ENCODE measurements around the gene CARMIL1. TPM values are rescaled to one million over a fixed set of nuclear protein-coding genes. Genes with fewer than 3 reads are reported as not detected.
A peak's percentile ranks its signal among the peaks of the same experiment; 100 is the strongest.
"Not testable (repeated sequence)": the region's sequence is repeated elsewhere in the genome, so short reads cannot be mapped to it uniquely, and the experiment has no call there.

Gene CARMIL1
- polyA plus RNA-seq, 4 donors: 97.2 to 123 (median 113) TPM

DNA sequence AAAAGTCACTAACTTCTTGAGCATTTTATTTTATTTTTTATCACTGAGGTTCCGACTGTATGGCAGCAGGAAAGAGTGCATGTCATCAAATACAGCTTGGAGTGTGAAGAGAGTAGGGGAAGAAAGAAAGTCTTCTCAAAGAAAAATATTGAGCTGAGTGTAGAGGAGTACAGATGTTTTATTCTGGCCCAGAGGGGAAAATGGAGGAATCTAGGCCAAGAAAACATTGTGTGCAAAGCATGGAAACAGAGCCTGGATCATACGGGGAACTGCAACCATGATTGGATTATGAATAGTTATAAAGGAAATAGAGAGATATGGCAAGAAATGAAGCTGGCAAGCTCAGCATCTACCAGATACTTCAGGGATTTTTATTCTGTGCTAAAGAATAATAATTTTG, 268.6 kb downstream of the CARMIL1 start:
- DNase-seq (ENCODE audit: low read depth in 4 of 4, low spot score in 3 of 4): no peak

DNA sequence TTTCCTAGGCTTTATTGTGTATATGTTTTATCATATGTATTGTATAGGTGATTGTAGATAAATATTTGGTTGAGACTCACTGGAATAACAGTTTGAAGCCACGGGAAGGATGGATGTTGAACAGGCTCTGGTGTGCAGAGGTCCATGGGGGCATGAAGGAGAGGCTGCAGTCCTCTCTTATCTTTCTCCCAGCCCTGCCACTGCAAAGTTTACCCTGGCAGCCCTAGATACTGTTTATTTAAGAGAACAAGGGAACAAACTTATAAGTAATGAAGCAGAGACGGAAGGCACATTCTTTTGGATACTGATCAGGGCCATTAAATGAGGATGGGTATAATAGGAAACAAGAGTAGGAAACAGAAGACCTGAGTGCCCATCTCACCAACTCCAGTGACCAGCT, 269.3 kb downstream of the CARMIL1 start:
- DNase-seq (ENCODE audit: low read depth in 4 of 4, low spot score in 3 of 4): no peak

DNA sequence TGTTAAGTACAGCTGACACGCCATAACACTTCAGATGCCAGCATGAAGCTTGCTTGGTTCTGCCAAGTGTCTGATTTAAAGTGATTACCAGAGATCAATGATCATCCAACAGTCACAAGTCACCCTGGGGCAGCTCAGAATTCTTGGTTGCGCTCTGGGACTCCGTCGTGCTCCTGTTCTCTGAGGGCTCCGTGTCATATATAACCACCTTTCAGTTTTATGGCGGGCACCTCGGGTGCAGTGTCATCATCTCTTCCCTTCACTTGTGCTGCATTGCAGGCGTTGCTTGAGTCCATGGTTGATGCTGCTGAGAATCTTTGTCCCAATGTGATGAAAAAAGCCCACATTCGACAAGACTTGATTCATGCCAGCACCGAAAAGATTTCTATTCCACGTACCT, 271.5 kb downstream of the CARMIL1 start:
- DNase-seq (ENCODE audit: low read depth in 4 of 4, low spot score in 3 of 4): no peak

DNA sequence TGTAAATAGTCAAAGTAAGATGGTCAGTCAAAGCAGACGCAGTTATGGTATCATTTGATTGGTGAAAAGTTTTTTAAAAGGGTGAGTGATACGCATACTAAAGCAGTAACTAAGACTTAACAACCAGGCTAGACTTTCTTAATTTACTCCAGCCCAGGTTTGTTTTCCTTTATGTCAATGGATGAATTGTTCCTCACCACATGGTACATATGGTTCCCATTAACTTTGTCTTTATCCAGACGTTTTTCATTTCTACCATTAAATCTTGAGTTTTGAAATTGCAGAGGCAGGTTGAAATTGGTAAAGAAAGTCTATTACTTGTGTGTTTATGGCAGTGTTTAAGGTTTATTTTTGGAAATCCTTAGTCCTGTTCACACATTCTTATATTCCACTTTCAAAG, 274.3 kb downstream of the CARMIL1 start:
- no peak for DNase-seq (ENCODE audit: low read depth in 4 of 4, low spot score in 3 of 4)

DNA sequence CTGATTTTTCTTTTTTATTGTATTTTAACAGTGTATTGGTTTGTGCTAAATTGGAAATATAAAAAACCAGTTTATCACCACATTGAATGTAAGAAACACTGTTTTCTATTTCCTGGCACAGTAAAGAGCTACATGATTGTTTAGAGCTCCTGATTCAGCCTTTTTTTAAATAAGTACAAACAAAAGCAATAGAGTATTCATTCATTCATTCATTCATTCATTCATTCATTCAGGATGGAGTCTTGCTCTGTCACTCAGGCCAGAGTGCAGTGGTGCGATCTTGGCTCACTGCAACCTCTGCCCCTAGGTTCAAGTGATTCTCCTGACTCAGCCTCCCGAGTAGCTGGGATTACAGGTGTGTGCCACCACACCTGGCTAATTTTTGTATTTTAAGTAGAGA, 276.0 kb downstream of the CARMIL1 start:
- DNase-seq (ENCODE audit: low read depth in 4 of 4, low spot score in 3 of 4): no peak

DNA sequence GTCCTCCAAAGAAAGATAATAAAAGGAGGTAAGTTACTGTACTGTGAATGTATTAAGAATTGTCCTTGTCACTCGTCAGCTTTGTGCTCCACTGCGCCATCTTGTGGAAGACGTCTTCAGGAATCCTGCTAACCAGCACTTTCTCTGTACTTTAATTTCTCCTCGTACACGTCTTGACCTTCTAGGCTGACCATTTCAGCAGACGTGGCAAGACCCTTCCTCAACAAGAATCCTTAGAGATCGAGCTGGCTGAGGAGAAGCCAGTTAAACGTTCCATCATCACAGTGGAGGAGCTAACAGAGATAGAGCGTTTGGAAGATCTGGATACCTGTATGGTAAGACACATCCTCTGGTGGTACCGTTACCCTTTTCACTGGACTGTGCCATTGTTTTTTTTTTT, 277.3 kb downstream of the CARMIL1 start:
- peak; percentile 61 to 69 (median 68) for DNase-seq (ENCODE audit: low read depth in 4 of 4, low spot score in 3 of 4)

DNA sequence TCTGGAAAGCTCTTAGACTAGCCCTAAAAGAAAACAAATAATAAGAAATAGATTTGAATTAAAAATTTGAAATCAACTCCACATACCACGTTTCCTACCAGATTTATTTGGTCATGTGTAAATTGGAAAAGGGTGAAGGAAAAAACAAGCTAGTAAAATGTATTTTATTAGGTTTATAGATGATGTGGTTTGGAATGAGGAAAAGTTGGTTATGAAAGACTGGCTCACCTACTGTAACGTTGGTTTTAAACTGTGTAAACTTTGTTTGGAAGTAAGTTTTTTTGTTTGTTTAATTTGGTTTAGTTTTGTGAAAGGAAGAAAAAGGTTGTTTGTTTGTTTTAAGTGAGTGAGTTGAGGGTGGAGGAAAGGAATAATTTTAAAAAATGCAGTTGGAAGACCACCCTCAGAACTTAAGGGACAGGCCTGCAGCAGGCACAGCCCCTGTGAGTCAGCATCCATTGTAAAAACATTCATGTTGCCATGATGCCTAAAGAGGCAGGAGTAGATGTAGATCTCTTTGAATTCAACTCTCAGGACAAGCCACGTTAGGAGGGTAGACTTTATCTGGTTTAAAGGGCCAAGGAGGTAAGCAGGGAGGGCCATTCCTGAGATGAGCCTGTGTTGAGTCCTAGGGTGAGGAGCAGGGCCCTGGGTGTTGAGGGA, 279.1 kb downstream of the CARMIL1 start:
- no peak for DNase-seq (ENCODE audit: low read depth in 4 of 4, low spot score in 3 of 4)

DNA sequence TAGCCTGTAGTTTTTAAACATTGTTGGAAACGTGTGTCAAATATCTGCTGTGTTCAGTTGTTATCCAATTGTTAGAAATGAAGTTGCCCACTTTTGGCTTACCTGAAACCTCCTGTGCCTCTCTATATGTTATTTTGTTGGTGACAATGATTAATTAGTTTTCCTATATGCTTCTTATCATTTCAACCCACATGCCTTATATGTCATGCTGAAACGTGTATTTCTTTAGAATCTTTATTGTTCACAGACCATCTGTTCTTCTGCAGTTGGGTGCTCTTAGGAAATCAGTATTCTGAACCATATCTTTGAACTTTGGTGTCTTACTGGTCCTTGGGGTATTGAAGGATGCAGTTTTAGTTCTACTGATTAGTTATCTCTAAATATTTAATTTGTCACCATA, 281.7 kb downstream of the CARMIL1 start:
- no peak for DNase-seq (ENCODE audit: low read depth in 4 of 4, low spot score in 3 of 4)

DNA sequence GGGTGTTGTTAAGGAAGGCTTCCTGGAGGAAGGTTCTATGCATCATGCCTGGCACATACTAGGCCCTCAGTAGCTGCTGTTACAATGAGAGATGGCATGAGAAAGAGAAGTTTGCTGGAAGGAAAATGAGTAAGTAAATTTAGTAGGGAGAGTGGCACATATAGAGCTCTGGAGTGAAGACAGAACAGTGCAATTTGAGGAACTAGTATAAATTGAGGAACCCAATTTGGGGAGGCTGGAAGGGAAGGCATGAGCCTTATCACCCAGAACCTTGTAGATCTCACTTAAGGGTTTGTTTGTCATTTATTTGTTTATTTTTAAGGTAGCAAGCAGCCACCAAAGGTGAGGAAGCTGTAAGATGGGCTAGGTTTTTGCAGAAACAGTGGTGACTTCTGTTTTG, 285.8 kb downstream of the CARMIL1 start:
- DNase-seq (ENCODE audit: low read depth in 4 of 4, low spot score in 3 of 4): no peak

DNA sequence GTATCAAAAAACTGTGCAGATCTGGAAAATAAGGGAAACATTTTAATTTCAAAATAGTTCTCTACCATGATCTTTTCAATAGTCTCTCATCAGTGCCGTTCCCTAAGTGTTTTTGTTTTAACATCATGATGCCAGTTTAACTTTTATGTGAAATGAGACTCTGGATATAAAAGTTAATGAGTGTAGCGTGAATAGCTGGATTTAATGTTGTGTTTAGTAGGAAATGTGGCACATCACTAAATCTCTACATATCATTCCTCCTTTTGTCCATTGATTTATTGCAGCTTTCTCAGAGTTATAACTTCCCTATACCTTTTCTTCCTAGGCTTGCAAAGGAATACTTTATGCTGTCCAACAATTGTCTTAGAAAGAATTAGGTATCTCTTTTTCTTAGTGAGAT, 291.4 kb downstream of the CARMIL1 start:
- DNase-seq (ENCODE audit: low read depth in 4 of 4, low spot score in 3 of 4): peak in 1 of 4 donors; percentile 16

DNA sequence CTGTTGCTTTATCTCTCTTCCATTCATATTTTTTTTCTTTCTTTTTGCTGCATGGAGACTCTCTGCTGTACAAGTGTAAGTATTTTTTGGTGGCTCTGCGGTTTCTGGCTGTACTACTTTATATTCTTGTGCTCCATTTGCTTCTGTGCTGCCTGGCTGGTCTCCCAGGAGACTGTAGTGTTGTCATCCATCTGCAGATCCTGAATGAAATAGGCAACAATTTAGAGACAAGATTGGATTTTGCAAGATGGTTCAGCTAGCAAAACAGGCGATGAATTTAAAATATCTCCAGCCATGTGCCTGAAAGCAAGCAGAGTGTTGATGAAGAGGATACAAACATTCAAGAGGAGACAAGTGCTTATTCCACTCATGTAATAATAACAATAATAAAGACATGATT, 297.7 kb downstream of the CARMIL1 start:
- no peak for DNase-seq (ENCODE audit: low read depth in 4 of 4, low spot score in 3 of 4)

DNA sequence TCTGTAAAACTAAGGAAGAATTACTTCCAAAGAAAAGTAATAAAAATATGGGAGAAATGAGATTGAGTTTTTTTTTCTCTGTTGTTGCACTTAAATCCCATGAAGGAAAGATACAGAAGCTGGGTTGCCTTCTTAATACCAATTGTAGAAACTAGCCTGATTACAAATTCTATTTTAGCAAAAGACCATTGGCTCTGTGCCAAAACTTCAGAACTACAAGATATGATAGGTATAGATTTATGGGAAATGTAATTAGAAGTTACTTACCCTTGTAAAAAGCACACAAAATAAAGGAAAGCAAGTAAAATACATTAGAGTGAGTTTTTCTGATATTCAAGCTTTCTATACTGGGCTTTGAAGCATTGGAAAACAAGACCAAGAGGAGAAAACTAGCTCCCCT, 299.4 kb downstream of the CARMIL1 start:
- no peak for DNase-seq (ENCODE audit: low read depth in 4 of 4, low spot score in 3 of 4)

DNA sequence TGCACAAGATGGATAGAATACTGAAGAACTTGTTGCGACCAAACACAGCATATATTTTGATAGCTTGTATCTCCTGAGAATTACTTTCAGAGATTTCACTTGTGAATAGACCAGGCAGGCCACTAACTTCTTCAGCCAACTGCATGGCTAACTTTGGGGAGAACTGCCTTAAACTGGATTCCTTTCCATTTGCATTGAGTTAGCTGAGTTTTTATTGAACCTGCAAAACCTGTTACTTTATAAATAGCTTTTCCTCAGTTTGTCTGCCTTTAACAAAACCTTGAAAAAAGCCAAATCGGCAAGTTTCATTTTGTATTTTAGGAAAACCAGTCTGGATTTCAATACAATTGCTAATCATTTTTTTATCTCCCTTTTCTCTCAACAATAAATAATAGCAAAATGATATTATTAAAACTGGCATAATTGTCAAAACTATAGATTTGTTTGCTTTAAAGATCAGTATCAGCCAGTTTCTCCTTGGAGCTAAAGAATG, 300.3 kb downstream of the CARMIL1 start:
- DNase-seq (ENCODE audit: low read depth in 4 of 4, low spot score in 3 of 4): peak in 1 of 4 donors; percentile 24

DNA sequence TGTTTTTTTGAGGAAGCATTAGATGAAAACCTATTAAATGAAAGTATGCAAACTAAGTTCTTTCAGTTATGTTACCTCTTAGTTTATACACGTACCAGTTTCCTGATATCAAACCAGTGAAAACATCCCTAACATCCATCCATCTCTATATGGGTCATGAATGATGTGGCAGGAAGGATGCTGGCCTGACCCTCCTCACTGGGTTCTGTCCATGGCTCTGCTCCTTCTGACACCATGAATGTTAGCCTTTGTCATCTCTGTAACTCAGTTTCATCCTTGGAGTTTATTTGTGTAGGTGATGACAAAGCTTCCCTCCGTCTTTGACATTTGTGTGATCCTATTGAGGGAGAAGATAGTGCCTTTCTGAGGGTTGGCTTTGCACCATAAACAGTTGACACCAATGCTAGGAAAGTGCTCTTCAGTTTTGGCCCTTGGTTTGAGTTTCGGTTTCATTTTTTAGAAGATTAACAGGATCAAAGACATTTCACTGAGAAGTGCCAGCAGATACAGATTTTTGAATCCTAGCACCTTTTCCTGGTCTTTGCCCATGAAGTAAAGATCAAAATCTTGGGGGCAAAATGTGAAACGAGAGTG, 300.8 kb downstream of the CARMIL1 start:
- no peak for DNase-seq (ENCODE audit: low read depth in 4 of 4, low spot score in 3 of 4)

DNA sequence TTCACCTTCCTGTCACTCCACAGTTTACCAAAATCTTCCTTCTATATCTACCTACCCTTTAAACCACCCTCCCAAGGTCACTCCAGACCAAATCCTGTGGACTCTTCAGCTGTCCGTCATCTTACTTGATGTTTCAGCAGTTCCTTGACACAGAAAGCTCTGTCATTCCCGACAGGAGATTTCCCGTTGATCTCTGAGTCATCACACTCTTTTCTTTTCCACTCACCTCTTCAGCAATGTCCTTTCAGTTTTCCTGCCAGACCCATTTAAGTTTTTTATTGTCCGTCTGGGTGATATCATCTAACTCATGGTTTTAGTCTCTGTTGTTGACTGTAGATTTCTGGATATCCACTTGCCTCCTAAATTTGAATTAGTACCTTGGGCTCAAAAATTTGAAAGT, 302.9 kb downstream of the CARMIL1 start:
- no peak for DNase-seq (ENCODE audit: low read depth in 4 of 4, low spot score in 3 of 4)

DNA sequence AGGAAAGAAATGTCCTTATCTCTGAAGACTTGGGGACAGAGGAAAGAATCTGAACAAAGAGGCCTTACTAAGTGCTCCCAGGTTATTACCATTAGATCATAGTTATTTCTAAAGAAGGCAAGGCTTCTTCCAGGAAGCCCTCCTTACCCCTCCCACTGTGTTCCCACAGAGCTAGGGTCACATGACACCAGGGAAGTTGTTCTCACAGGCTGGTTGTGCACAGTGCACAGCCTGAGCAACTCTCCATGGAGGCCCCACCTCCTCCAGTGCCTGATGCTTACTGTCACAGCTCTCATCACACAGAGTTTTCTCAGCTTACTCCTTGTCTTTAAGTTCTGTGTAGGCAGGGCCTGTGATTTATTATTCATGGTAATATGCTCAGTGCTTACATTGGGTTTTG, 303.9 kb downstream of the CARMIL1 start:
- DNase-seq (ENCODE audit: low read depth in 4 of 4, low spot score in 3 of 4): no peak

DNA sequence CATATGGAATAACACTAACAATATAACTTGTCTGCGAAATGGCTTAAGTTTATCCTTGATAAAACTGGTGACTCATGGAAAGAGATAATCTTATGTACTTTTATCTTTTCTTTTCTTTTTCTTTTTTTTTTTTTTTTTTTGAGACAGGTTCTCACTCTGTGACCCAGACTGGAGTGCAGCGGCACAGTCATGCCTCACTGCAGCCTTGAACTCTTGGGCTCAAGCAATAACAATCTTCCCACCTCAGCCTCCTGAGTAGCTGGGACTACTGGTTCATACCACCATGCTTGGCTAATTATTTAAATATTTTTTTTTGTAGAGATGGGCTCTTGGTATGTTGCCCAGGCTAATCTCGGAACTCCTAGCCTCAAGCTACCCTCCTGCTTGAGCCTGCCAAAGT, 304.7 kb downstream of the CARMIL1 start:
- DNase-seq (ENCODE audit: low read depth in 4 of 4, low spot score in 3 of 4): no peak

DNA sequence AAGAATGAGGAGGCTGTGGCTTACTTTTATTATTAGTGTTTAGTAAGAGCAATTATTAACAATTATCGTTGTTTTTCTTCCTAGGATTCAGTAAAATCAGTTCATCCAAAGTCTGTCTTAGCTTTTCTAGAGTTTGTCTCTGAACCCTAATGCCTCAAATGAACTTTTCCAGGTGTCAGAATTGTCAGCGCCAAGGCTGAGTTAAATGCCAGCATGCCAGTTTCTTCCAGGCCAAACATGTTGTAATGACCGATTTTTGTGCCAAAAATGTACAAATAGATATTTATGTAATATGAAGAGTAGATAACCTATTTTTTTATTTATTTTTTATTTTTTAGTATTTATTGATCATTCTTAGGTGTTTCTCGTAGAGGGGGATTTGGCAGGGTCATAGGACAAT, 306.1 kb downstream of the CARMIL1 start:
- DNase-seq (ENCODE audit: low read depth in 4 of 4, low spot score in 3 of 4): no peak

DNA sequence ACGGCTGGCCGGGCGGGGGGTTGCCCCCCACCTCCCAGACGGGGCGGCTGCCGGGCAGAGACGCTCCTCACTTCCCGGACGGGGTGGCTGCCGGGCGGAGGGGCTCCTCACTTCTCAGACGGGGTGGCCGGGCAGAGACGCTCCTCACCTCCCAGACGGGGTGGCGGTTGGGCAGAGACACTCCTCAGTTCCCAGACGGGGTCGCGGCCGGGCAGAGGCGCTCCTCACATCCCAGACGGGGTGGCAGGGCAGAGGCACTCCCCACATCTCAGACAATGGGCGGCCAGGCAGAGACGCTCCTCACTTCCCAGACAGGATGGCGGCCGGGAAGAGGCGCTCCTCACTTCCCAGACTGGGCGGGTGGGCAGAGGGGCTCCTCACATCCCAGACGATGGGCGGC, 306.9 kb downstream of the CARMIL1 start:
- DNase-seq (ENCODE audit: low read depth in 4 of 4, low spot score in 3 of 4): not testable (repeated sequence)

DNA sequence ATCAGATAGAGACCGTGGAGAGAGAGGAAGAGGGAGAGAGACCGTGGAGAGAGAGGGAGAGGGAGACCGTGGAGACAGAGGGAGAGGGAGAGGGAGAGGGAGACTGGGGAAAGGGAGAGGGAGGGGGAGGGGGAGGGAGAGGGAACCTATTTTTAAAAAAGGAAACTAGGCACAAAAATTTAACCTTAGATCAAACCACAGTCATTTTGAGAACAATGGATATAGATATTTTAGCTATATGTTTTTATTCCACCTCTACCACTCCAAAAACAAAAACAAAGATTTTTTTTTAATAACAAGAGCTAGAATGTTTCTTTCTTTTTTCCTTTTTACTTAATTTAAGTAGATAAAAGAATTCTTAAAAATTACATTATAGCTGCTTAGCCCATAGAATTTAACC, 307.8 kb downstream of the CARMIL1 start:
- DNase-seq (ENCODE audit: low read depth in 4 of 4, low spot score in 3 of 4): no peak

DNA sequence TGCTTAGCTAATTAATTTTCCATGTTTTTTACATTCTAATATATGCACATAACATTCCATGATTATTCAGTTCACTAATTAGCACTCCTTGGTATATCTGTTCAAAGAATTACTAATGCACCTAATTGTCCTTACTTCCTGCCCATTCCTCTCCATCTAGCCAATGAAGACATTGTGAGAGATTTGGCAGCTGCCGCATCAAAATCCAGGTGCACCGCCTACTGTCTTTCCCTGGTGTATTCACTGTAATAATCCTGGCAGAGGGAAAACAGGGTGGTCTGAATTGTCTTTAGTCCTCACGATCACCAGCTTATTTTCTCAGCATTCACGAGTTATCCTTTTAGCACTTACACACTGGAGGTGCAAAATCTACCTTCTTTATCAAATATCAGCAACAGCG, 311.8 kb downstream of the CARMIL1 start:
- DNase-seq (ENCODE audit: low read depth in 4 of 4, low spot score in 3 of 4): no peak

DNA sequence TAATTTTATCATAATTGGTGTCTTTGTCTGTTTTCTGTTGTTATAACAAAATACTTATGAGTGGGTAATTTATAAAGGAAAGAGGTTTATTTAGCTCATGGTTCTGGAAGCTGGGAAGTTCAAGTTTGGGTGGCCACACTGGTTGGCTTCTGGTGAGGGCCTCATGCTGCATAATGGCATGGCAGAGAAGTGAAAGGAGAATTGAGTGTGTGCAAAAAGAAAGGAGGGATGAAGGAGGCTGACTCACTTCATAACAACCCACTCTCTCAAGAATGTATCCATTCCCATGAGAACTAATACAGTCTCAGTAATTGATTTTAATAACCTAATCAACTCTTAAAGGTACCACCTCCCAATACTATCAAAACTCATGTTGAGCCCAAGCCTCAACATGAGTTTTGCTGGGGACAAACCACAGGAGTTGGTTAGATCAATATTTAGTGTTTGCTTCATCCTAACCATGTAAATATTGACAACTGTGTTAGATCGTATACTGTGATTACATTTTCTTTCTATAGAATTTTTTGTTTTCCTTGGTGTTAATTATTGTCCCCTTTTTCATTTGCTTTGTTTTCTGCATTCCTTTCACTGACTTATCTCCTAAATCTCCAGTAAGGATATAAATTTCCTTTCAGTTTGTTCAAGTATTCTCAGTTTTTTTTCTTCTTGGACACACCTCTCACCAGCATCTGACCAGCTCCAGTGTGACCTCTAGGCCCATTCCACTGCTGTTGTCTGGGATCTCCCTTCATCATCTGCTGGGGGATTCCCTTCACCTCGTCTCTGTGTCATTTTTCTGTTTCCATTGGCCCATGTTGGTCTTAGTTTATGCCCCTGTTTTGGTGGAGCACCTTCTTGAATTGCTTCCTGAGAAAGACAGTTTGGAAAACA, 318.0 kb downstream of the CARMIL1 start:
- DNase-seq (ENCODE audit: low read depth in 4 of 4, low spot score in 3 of 4): no peak

Data from right renal pelvis (tissue), 4 donors.